ENCODE measurements around the gene STRIP1. TPM values are rescaled to one million over a fixed set of nuclear protein-coding genes. Genes with fewer than 3 reads are reported as not detected.

The STRIP1 gene
- total and polyA plus RNA-seq, 2 donors (not counting 3 experiments of a cell fraction or from before 2014, with no cell fraction given), result 26.2 to 42.1 TPM

DNA sequence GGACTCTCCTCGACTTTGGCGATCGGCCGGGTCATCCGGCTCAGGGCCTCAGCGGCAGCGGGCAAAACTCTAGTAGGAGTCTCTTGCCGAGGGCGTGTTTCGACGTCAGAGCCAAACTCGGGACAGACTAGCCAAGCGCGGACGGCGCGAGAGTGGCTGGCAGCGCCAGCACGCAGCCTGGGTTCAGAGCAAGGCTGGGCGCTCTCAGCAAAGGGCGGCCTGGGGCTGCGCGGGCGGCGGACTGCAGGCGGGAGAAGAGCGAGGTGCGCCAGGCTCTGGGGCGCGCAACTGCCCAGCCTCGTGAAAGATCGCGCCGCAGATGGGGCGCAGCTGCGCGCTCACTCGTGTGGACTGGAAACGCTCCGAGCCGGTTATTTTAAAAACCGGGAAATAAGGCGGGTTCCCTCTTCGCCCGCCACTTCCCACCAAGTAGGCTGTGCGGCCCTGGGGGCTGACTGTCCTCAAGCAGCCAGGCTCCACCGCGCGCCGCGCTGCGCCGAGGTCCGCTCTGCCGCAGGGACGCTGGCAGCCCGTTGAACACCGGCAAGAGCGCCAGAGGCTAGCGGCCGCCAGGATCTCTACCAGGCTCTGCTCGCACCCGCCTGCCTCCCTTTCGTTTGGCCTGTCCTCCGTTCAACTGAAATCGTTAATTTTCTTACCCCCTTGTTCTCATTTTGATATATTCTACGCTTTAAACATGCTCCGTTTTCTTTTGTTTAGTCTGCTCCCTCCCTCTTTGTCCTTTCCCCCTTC is 33.6 kb downstream of the STRIP1 start:
- Histone ChIP-seq H3K4me3 (replicated peaks in 1 of 3; ENCODE audit: insufficient read depth in 1 of 3, low read depth in 1 of 3, low read length in 3 of 3) (no peak overlapping the region), H3K27me3 (ENCODE audit: control insufficient read depth in 2 of 2, insufficient read depth in 2 of 2, low read length in 2 of 2) (peaks cover 60 to 72% of the 10 kb centered on the region in 2 experiments), H4K20me1 (replicated peaks; ENCODE audit: control insufficient read depth, extremely low read depth, insufficient read depth, low read length) (no peaks in the 10 kb centered on the region), H3K4me1 (ENCODE audit: control insufficient read depth, extremely low read depth, insufficient read depth, low read length) (no peaks in the 10 kb centered on the region), H3K36me3 (ENCODE audit: control insufficient read depth in 2 of 2, extremely low read depth in 1 of 2, insufficient read depth in 2 of 2, low read length in 2 of 2) (no peaks in the 10 kb centered on the region), H3K79me2 (ENCODE audit: control insufficient read depth, insufficient read depth, low read length) (no peaks in the 10 kb centered on the region), H3K9me1 (replicated peaks; ENCODE audit: control insufficient read depth, extremely low read depth, insufficient read depth, low read length) (no peaks in the 10 kb centered on the region), H3K9me3 (replicated peaks; ENCODE audit: control insufficient read depth, insufficient read depth, low read length) (no peaks in the 10 kb centered on the region), H2AFZ (ENCODE audit: low read depth, low read length) (no peak overlapping the region), H3K27ac (ENCODE audit: insufficient read depth, low read depth, low read length) (no peak overlapping the region), H3K9ac (replicated peaks; ENCODE audit: extremely low read depth, insufficient read depth, low read length) (no peak overlapping the region), H3K4me2 (ENCODE audit: insufficient read depth, low read length) (no peak overlapping the region)
- POLR2A ChIA-PET, result no interaction called here
- CTCF ChIA-PET, result interaction anchor here (1.8 to 3.2 kb wide), 2 partner anchors 15 to 20 kb away, joined by 7 to 14 read pairs; no protein-coding TSS in a partner anchor
- BruUV-seq (replicated peaks), result no TSS peak
- no peak for TF ChIP-seq JUN (IDR thresholded peaks at IDR 0.05; ENCODE audit: borderline replicate concordance, insufficient read depth, insufficient read length, low read depth)
- TF ChIP-seq EZH2 (IDR thresholded peaks at IDR 0.05; ENCODE audit: borderline replicate concordance, low read depth, low read length, severe bottlenecking), result peak; percentile 86
- peak; percentile 16 for DNase-seq (ENCODE audit: low read depth, low spot score)
- intact Hi-C loops (cut with micrococcal nuclease), result no loop called here
- FAIRE-seq, result no peak
- dilution Hi-C loops (cut with MboI; ENCODE audit: extremely low pct_ligation_motif_present, low sequenced_read_pairs), result no loop called here

DNA sequence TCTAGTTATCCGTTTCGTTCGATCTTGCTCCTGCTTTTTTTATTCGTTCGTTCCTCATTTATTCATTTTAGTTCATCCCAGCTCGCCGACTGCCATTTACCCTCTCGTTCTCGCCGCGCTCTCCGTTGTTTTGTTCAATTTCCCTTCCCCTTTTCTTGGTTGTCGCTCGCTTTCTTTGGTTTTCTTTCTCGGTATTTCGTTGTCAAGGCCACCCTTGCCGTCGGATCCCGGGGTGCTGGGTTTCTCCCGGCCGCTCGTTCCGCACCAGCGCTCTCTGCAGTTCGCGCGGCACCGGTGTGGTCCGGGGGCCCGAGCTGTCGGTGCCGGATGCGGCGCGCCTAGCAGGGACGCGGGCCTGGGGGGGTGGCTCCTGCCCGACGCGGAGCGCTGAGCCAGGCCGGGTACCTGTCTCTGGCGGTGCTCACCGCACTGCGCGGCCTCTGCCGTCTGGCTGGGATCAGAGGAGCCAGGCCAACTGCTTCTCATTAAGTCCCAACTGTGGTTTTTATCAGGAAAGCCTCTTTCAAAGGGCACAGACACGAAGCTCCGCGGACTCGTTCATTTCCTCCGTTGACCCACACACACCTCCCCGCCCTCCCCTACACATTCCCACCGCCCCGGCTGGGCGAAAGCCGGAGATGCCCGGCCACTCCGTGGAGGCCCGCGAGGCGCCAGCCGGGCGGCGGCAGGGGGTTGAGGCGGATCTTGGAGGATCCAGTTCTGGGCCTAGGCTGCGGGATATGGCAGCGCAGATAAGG is 34.4 kb downstream of the STRIP1 start:
- dilution Hi-C loops (cut with MboI; ENCODE audit: extremely low pct_ligation_motif_present, low sequenced_read_pairs) (no loop called here), intact Hi-C loops (cut with micrococcal nuclease) (no loop called here)
- Histone ChIP-seq H3K4me1 (ENCODE audit: control insufficient read depth, extremely low read depth, insufficient read depth, low read length) (no peaks in the 10 kb centered on the region), H2AFZ (ENCODE audit: low read depth, low read length) (no peak overlapping the region), H3K27ac (ENCODE audit: insufficient read depth, low read depth, low read length) (no peak overlapping the region), H3K9me1 (replicated peaks; ENCODE audit: control insufficient read depth, extremely low read depth, insufficient read depth, low read length) (no peaks in the 10 kb centered on the region), H4K20me1 (replicated peaks; ENCODE audit: control insufficient read depth, extremely low read depth, insufficient read depth, low read length) (no peaks in the 10 kb centered on the region), H3K9me3 (replicated peaks; ENCODE audit: control insufficient read depth, insufficient read depth, low read length) (no peaks in the 10 kb centered on the region), H3K36me3 (ENCODE audit: control insufficient read depth in 2 of 2, extremely low read depth in 1 of 2, insufficient read depth in 2 of 2, low read length in 2 of 2) (no peaks in the 10 kb centered on the region), H3K4me2 (ENCODE audit: insufficient read depth, low read length) (no peak overlapping the region), H3K27me3 (ENCODE audit: control insufficient read depth in 2 of 2, insufficient read depth in 2 of 2, low read length in 2 of 2) (peaks cover 67 to 79% of the 10 kb centered on the region in 2 experiments), H3K79me2 (ENCODE audit: control insufficient read depth, insufficient read depth, low read length) (no peaks in the 10 kb centered on the region), H3K9ac (replicated peaks; ENCODE audit: extremely low read depth, insufficient read depth, low read length) (no peak overlapping the region), H3K4me3 (replicated peaks in 1 of 3; ENCODE audit: insufficient read depth in 1 of 3, low read depth in 1 of 3, low read length in 3 of 3) (no peak overlapping the region)
- POLR2A ChIA-PET, result no interaction called here
- CTCF ChIA-PET, result no interaction called here
- peak; percentile 25 for TF ChIP-seq EZH2 (IDR thresholded peaks at IDR 0.05; ENCODE audit: borderline replicate concordance, low read depth, low read length, severe bottlenecking)
- no peak for TF ChIP-seq FOS (IDR thresholded peaks at IDR 0.05; ENCODE audit: borderline replicate concordance, insufficient read depth, low read length)
- no peak for FAIRE-seq
- no TSS peak for BruUV-seq (replicated peaks)
- peak; percentile 18 for DNase-seq (ENCODE audit: low read depth, low spot score)

Measured in endothelial cell of umbilical vein (primary cell).